Measurements from ENCODE around the gene PROK1. TPM values are rescaled to one million over a fixed set of nuclear protein-coding genes. Genes with fewer than 3 reads are reported as not detected.

Gene PROK1
- polyA plus RNA-seq, 1 donor (not counting 4 experiments of a cell fraction or from before 2014, with no cell fraction given), result not detected

DNA sequence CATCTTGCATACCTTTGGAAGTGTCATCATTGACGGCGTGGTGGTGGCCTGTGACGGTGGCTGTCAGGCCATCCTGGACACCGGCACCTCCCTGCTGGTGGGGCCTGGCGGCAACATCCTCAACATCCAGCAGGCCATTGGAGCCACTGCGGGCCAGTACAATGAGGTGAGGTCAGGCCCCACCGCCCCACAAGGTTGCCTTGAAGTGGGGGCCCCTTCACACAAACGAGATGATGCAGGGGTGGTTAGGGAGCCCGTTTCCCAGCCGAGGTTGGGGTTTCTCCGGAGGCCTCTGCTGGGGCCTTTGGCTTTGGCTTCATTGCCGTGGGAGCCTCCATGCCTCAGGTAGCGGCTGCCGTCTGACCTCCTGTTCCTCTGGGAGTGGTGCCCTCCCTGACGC is 38.5 kb downstream of the PROK1 start:
- FAIRE-seq (no peak), DNase-seq (ENCODE audit: low read depth, low spot score) (no peak)
- H3K4me1 ChIP-seq (ENCODE audit: control insufficient read depth, extremely low read depth, insufficient read depth, low read length), result peaks cover 12% of the 10 kb centered on the region
- dilution Hi-C loops (cut with MboI; ENCODE audit: extremely low pct_ligation_motif_present, low sequenced_read_pairs), result no loop called here
- no peak overlapping the region for H3K4me3 ChIP-seq (ENCODE audit: control insufficient read depth in 2 of 3, extremely low read depth in 1 of 3, insufficient read depth in 2 of 3, low read depth in 1 of 3, low read length in 3 of 3)
- no peak overlapping the region for H2AFZ ChIP-seq (ENCODE audit: control insufficient read depth, low read length)
- H3K79me2 ChIP-seq (ENCODE audit: control insufficient read depth, insufficient read depth, low read length), result no peaks in the 10 kb centered on the region
- no peaks in the 10 kb centered on the region for H3K27me3 ChIP-seq (ENCODE audit: control insufficient read depth, extremely low read depth, insufficient read depth, low read length)
- TF ChIP-seq, protein P1, sequence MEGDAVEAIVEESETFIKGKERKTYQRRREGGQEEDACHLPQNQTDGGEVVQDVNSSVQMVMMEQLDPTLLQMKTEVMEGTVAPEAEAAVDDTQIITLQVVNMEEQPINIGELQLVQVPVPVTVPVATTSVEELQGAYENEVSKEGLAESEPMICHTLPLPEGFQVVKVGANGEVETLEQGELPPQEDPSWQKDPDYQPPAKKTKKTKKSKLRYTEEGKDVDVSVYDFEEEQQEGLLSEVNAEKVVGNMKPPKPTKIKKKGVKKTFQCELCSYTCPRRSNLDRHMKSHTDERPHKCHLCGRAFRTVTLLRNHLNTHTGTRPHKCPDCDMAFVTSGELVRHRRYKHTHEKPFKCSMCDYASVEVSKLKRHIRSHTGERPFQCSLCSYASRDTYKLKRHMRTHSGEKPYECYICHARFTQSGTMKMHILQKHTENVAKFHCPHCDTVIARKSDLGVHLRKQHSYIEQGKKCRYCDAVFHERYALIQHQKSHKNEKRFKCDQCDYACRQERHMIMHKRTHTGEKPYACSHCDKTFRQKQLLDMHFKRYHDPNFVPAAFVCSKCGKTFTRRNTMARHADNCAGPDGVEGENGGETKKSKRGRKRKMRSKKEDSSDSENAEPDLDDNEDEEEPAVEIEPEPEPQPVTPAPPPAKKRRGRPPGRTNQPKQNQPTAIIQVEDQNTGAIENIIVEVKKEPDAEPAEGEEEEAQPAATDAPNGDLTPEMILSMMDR (optimal IDR thresholded peaks at IDR 0.05 in 1 of 3, IDR thresholded peaks at IDR 0.05 in 1 of 3, conservative IDR thresholded peaks at IDR 0.05 in 1 of 3; ENCODE audit: extremely low read depth in 1 of 3, insufficient read depth in 2 of 3, low read length in 3 of 3), result no peak
- H3K36me3 ChIP-seq (ENCODE audit: control insufficient read depth in 2 of 2, extremely low read depth in 1 of 2, insufficient read depth in 2 of 2, low read length in 2 of 2), result no peaks in the 10 kb centered on the region
- no peaks in the 10 kb centered on the region for H3K9me1 ChIP-seq (ENCODE audit: control insufficient read depth, extremely low read depth, insufficient read depth, low read length)
- no peaks in the 10 kb centered on the region for H3K9me3 ChIP-seq (ENCODE audit: control insufficient read depth, low read depth, low read length)
- H4K20me1 ChIP-seq (ENCODE audit: control insufficient read depth, extremely low read depth, insufficient read depth, low read length), result no peaks in the 10 kb centered on the region
- H3K9ac ChIP-seq (ENCODE audit: control insufficient read depth, extremely low read depth, insufficient read depth, low read length), result no peak overlapping the region
- no peak overlapping the region for H3K4me2 ChIP-seq (ENCODE audit: control insufficient read depth, extremely low read depth, insufficient read depth, low read depth, low read length)
- no peak overlapping the region for H3K27ac ChIP-seq (ENCODE audit: control insufficient read depth, insufficient read depth, low read length)

GRCh38 chr1:110489973-110490542 is 39.1 kb downstream of the PROK1 start:
- no peaks in the 10 kb centered on the region for H4K20me1 ChIP-seq (ENCODE audit: control insufficient read depth, extremely low read depth, insufficient read depth, low read length)
- FAIRE-seq (no peak), DNase-seq (ENCODE audit: low read depth, low spot score) (no peak)
- no peaks in the 10 kb centered on the region for H3K36me3 ChIP-seq (ENCODE audit: control insufficient read depth in 2 of 2, extremely low read depth in 1 of 2, insufficient read depth in 2 of 2, low read length in 2 of 2)
- no peaks in the 10 kb centered on the region for H3K9me3 ChIP-seq (ENCODE audit: control insufficient read depth, low read depth, low read length)
- dilution Hi-C loops (cut with MboI; ENCODE audit: extremely low pct_ligation_motif_present, low sequenced_read_pairs), result no loop called here
- H3K9ac ChIP-seq (ENCODE audit: control insufficient read depth, extremely low read depth, insufficient read depth, low read length), result no peak overlapping the region
- no peak for TF ChIP-seq EZH2 (IDR thresholded peaks at IDR 0.05; ENCODE audit: low read length)
- TF ChIP-seq, protein P1 (optimal IDR thresholded peaks at IDR 0.05 in 1 of 3, IDR thresholded peaks at IDR 0.05 in 1 of 3, conservative IDR thresholded peaks at IDR 0.05 in 1 of 3; ENCODE audit: extremely low read depth in 1 of 3, insufficient read depth in 2 of 3, low read length in 3 of 3), result no peak
- no peaks in the 10 kb centered on the region for H3K27me3 ChIP-seq (ENCODE audit: control insufficient read depth, extremely low read depth, insufficient read depth, low read length)
- H3K4me2 ChIP-seq (ENCODE audit: control insufficient read depth, extremely low read depth, insufficient read depth, low read depth, low read length), result no peak overlapping the region
- peaks cover 15% of the 10 kb centered on the region for H3K4me1 ChIP-seq (ENCODE audit: control insufficient read depth, extremely low read depth, insufficient read depth, low read length)
- H3K79me2 ChIP-seq (ENCODE audit: control insufficient read depth, insufficient read depth, low read length), result no peaks in the 10 kb centered on the region
- H2AFZ ChIP-seq (ENCODE audit: control insufficient read depth, low read length), result no peak overlapping the region
- H3K27ac ChIP-seq (ENCODE audit: control insufficient read depth, insufficient read depth, low read length), result no peak overlapping the region
- H3K9me1 ChIP-seq (ENCODE audit: control insufficient read depth, extremely low read depth, insufficient read depth, low read length), result no peaks in the 10 kb centered on the region
- H3K4me3 ChIP-seq (ENCODE audit: control insufficient read depth in 2 of 3, extremely low read depth in 1 of 3, insufficient read depth in 2 of 3, low read depth in 1 of 3, low read length in 3 of 3), result no peak overlapping the region

Data from keratinocyte (primary cell).